Cardiac atrium fibroblast (primary cell): ENCODE measurements around the gene SPIN3. TPM values are rescaled to one million over a fixed set of nuclear protein-coding genes. Genes with fewer than 3 reads are reported as not detected.

ENCODE experiments used
- total RNA-seq: library from RNA; depleted of rRNA; stranded (reverse); fragments of >200 nt; gene quantifications from 2 replicates; pipeline ENCODE4 v1.2.3, GENCODE V29; 2015

SPIN3 gene
- 4.2 and 5.2 TPM in 2 replicates for total RNA-seq

GRCh38 chrX:56995271-56995994 is at the start of gene SPIN3:
TSS of gene SPIN3 (minus strand) at chrX:56995541. CDS start at chrX:56994947, 594 bp downstream.

Other genes starting within 250 kb of the SPIN3 start
- gene SPIN2B, start 126.0 kb upstream of the SPIN3 start, total RNA-seq, result 2.7 and 3.7 TPM in 2 replicates
- 0.18 TPM in 1 of 2 replicates, not detected in the other for gene SPIN2A, start 141.9 kb upstream of the SPIN3 start, total RNA-seq